HCT116 (cell line): ENCODE measurements around the gene CEBPA. TPM values are rescaled to one million over a fixed set of nuclear protein-coding genes. Genes with fewer than 3 reads are reported as not detected.

ENCODE experiments used
- ATAC-seq: fragments of 200-7000 bp; cut with Tn5 transposase; 2 replicates; pipeline ENCODE4 v1.9.1; 2020; ENCODE audit warnings: mild to moderate bottlenecking, moderate library complexity
- BruUV-seq: library from RNA; stranded (reverse); fragments of 400-500 nt; replicated peaks from 2 replicates; lab custom pipeline; 2021; lab: Mats Ljungman, UMichigan
- CTCF ChIA-PET: fragments of 300-600 bp; sonication (Branson Sonifier 250); formaldehyde crosslinking; loops from one replicate; lab custom pipeline; 2021; ENCODE audit warnings: antibody characterized with exemption; lab: Charles Lee
- POLR2A ChIA-PET: fragments of 300-600, 350-600 bp; sonication (Branson Sonifier 250); formaldehyde crosslinking; loops from one replicate; lab custom pipeline; 2021; ENCODE audit warnings: antibody characterized with exemption; lab: Charles Lee
- RAD21 ChIA-PET, 2 experiments: fragments of 300-600 bp; sonication (Branson Sonifier 250); formaldehyde crosslinking; loops; one replicate each; lab custom pipeline; 2023; ENCODE audit warnings: low total read pairs in 2 of 2; ENCODE audit not compliant: uncharacterized antibody in 2 of 2, unreplicated experiment in 2 of 2, low non-redundant PET in 1 of 2; lab: Charles Lee
- DNase-seq: peaks from one replicate; pipeline ENCODE4 v3.0.0-alpha.2; 2010; ENCODE audit warnings: low read depth, low spot score
- H2AFZ ChIP-seq: fragments of 200-600 bp; shearing (Covaris generic), sonication (generic); 2 replicates; pipeline ENCODE4 v1.6.1; 2017; ENCODE audit warnings: low read depth, mixed run types, mixed read lengths, antibody characterized with exemption, low read length; ENCODE audit not compliant: poor library complexity, severe bottlenecking
- H3K27ac ChIP-seq: 2 replicates; pipeline ENCODE4 v1.5.1; 2012; ENCODE audit warnings: low read depth, low read length
- H3K27me3 ChIP-seq: fragments of 200-600 bp; sonication (generic); 2 replicates; pipeline ENCODE4 v1.6.1; 2016; ENCODE audit warnings: mixed run types, low read length, mixed read lengths; ENCODE audit not compliant: insufficient read depth
- H3K36me3 ChIP-seq, 2 experiments: fragments of 200-500 bp in 1 of 2; fragments of 200-600 bp in 1 of 2; sonication (Bioruptor generic) in 1 of 2; sonication (generic) in 1 of 2; 2 replicates each; pipeline versions ENCODE4 v1.5.1 to v1.6.1; 2014 to 2016; ENCODE audit warnings: low read length in 2 of 2, inconsistent platforms in 1 of 2, mixed read lengths in 1 of 2, mixed run types in 1 of 2; ENCODE audit not compliant: insufficient read depth in 2 of 2, control insufficient read depth in 1 of 2
- H3K4me1 ChIP-seq, 2 experiments: fragments of 200-600 bp in 1 of 2; sonication (generic) in 1 of 2; 2 replicates each; pipeline versions ENCODE4 v1.5.1 to v1.6.1; 2012 to 2017; ENCODE audit warnings: low read length in 2 of 2, inconsistent platforms in 1 of 2, mild to moderate bottlenecking in 1 of 2, mixed read lengths in 1 of 2, mixed run types in 1 of 2, moderate library complexity in 1 of 2; ENCODE audit not compliant: insufficient read depth in 2 of 2, control insufficient read depth in 1 of 2
- H3K4me2 ChIP-seq: fragments of 200-600 bp; sonication (generic); 2 replicates; pipeline ENCODE4 v1.6.1; 2017; ENCODE audit warnings: mixed run types, low read length, mixed read lengths
- H3K4me3 ChIP-seq, 2 experiments: fragments of 200-600 bp in 1 of 2; sonication (generic) in 1 of 2; replicated peaks in 1 of 2; 2 replicates each; pipeline ENCODE4 v1.5.1; 2011 to 2016; ENCODE audit warnings: low read length in 2 of 2, control low read depth in 1 of 2, low read depth in 1 of 2, mild to moderate bottlenecking in 1 of 2, mixed read lengths in 1 of 2, mixed run types in 1 of 2
- H3K79me2 ChIP-seq: fragments of 200-600 bp; sonication (generic); 2 replicates; pipeline ENCODE4 v1.6.1; 2017; ENCODE audit warnings: mild to moderate bottlenecking, mixed run types, low read length, moderate library complexity, mixed read lengths; ENCODE audit not compliant: insufficient read depth
- H3K9ac ChIP-seq: fragments of 200-600 bp; sonication (generic); 2 replicates; pipeline ENCODE4 v1.6.1; 2016; ENCODE audit warnings: low read length, mixed read lengths
- H3K9me2 ChIP-seq: fragments of 200-600 bp; sonication (generic), shearing (Covaris generic); 2 replicates; pipeline ENCODE4 v1.6.1; 2017; ENCODE audit warnings: mixed run types, mild to moderate bottlenecking, moderate library complexity; ENCODE audit not compliant: insufficient read depth
- H3K9me3 ChIP-seq, 2 experiments: fragments of 200-500 bp in 1 of 2; fragments of 200-600 bp in 1 of 2; sonication (Bioruptor generic) in 1 of 2; sonication (generic) in 1 of 2; 2 replicates each; pipeline ENCODE4 v1.6.1; 2014 to 2017; ENCODE audit warnings: low read length in 2 of 2, mixed read lengths in 2 of 2, inconsistent platforms in 1 of 2, low read depth in 1 of 2, mild to moderate bottlenecking in 1 of 2, mixed run types in 1 of 2, moderate library complexity in 1 of 2; ENCODE audit not compliant: control insufficient read depth in 1 of 2, insufficient read depth in 1 of 2
- H4K20me1 ChIP-seq: fragments of 200-600 bp; sonication (generic), shearing (Covaris generic); 2 replicates; pipeline ENCODE4 v1.6.1; 2017; ENCODE audit warnings: mixed run types, mild to moderate bottlenecking, moderate library complexity; ENCODE audit not compliant: insufficient read depth
- ATF3 ChIP-seq: IDR thresholded peaks from 2 replicates; pipeline ENCODE4 v1.6.1; 2012
- CEBPB ChIP-seq: IDR thresholded peaks from 2 replicates; pipeline ENCODE4 v1.6.1; 2012; ENCODE audit warnings: low read depth
- CTCF ChIP-seq, 3 experiments: fragments of 200-600 bp in 1 of 3; sonication (generic) in 1 of 3; IDR thresholded peaks in 2 of 3; conservative IDR thresholded peaks in 1 of 3; 2 replicates each; pipeline ENCODE4 v1.5.1; 2012 to 2017; ENCODE audit warnings: low read depth in 2 of 3, low read length in 2 of 3, antibody characterized with exemption in 1 of 3, borderline replicate concordance in 1 of 3, control low read depth in 1 of 3, mild to moderate bottlenecking in 1 of 3, mixed read lengths in 1 of 3, mixed run types in 1 of 3, moderate library complexity in 1 of 3; ENCODE audit not compliant: insufficient read depth in 1 of 3
- EGR1 ChIP-seq: IDR thresholded peaks from 2 replicates; pipeline ENCODE4 v1.6.1; 2012; ENCODE audit warnings: low read depth
- FOSL1 ChIP-seq: IDR thresholded peaks from 2 replicates; pipeline ENCODE4 v1.6.1; 2012; ENCODE audit warnings: low read depth
- JUND ChIP-seq: IDR thresholded peaks from 2 replicates; pipeline ENCODE4 v1.6.1; 2012
- SIN3A ChIP-seq: IDR thresholded peaks from 2 replicates; pipeline ENCODE4 v1.6.1; 2012; ENCODE audit warnings: low read depth
- SP1 ChIP-seq: IDR thresholded peaks from 2 replicates; pipeline ENCODE4 v1.6.1; 2012; ENCODE audit warnings: low read depth
- SRF ChIP-seq: IDR thresholded peaks from 2 replicates; pipeline ENCODE4 v1.6.1; 2012; ENCODE audit warnings: low read depth
- TCF7L2 ChIP-seq: IDR thresholded peaks from 2 replicates; pipeline ENCODE4 v1.7.0; 2011; ENCODE audit warnings: borderline replicate concordance, inconsistent platforms; ENCODE audit not compliant: insufficient read depth, insufficient read length; ENCODE audit errors: extremely low read depth
- YY1 ChIP-seq: IDR thresholded peaks from 2 replicates; pipeline ENCODE4 v1.6.1; 2011; ENCODE audit warnings: low read length, low read depth, moderate library complexity, mild to moderate bottlenecking; ENCODE audit not compliant: insufficient replicate concordance; ENCODE audit errors: extremely low read depth
- ZBTB33 ChIP-seq: IDR thresholded peaks from 2 replicates; pipeline ENCODE4 v1.6.1; 2011; ENCODE audit warnings: mild to moderate bottlenecking, low read length, moderate library complexity; ENCODE audit not compliant: insufficient replicate concordance; ENCODE audit errors: extremely low read depth
- ZFX ChIP-seq: fragments of 450-650 bp; IDR thresholded peaks from 2 replicates; pipeline ENCODE4 v1.6.1; 2017
- ZNF274 ChIP-seq: fragments of 200-500 bp; sonication (Bioruptor generic); IDR thresholded peaks from 2 replicates; pipeline ENCODE4 v1.6.1; 2014; ENCODE audit warnings: mild to moderate bottlenecking, low read depth, low read length, inconsistent platforms
- intact Hi-C: fragments of 100-400 bp; cut with micrococcal nuclease; formaldehyde crosslinking; loops from 2 replicates; pipeline ENCODE4 v1.10.0; 2022
- total RNA-seq: library from RNA; stranded (reverse); gene quantifications from one replicate; pipeline ENCODE4 v1.2.1, GENCODE V29; 2021; ENCODE audit not compliant: unreplicated experiment

Gene CEBPA
- total RNA-seq, 1 experiment from 2014 or later = 7.0 TPM

- Histone ChIP-seq H3K79me2 (no peaks in the 10 kb centered on the region), H3K9me2 (no peaks in the 10 kb centered on the region), H3K27me3 (no peaks in the 10 kb centered on the region), H3K9me3 (no peaks in the 10 kb centered on the region), H4K20me1 (no peaks in the 10 kb centered on the region), H3K4me3 (no peak overlapping the region), H3K27ac (no peak overlapping the region), H3K36me3 (no peaks in the 10 kb centered on the region), H2AFZ (no peak overlapping the region), H3K4me2 (no peak overlapping the region), H3K4me1 (no peaks in the 10 kb centered on the region), H3K9ac (no peak overlapping the region)
- ChIA-PET RAD21 (no interaction called here), POLR2A (no interaction called here), CTCF (no interaction called here)
- ATAC-seq (no peak), DNase-seq (no peak)
- BruUV-seq = no TSS peak
- TF ChIP-seq ATF3 = no peak
- no peak for TF ChIP-seq TCF7L2
- intact Hi-C loops = no loop called here
Observed at GRCh38 chr19:33264881-33265445, 37.4 kb downstream of the CEBPA start.

- no peaks in the 10 kb centered on the region for H3K9me3 ChIP-seq
- no peak overlapping the region for H3K4me3 ChIP-seq
- BruUV-seq = no TSS peak
- no peaks in the 10 kb centered on the region for H4K20me1 ChIP-seq
- H3K36me3 ChIP-seq = no peaks in the 10 kb centered on the region
- no peak overlapping the region for H3K9ac ChIP-seq
- CTCF ChIA-PET = no interaction called here
- DNase-seq (no peak), ATAC-seq (no peak)
- H3K27ac ChIP-seq = no peak overlapping the region
- no peaks in the 10 kb centered on the region for H3K79me2 ChIP-seq
- POLR2A ChIA-PET = no interaction called here
- no peak overlapping the region for H3K4me2 ChIP-seq
- H3K27me3 ChIP-seq = no peaks in the 10 kb centered on the region
- no peaks in the 10 kb centered on the region for H3K9me2 ChIP-seq
- intact Hi-C loops = no loop called here
- RAD21 ChIA-PET = no interaction called here
- TF ChIP-seq SP1 (no peak), ATF3 (no peak), SIN3A (no peak), FOSL1 (no peak), CEBPB (no peak), CTCF (IDR thresholded peaks at IDR 0.05 in 2 of 3, conservative IDR thresholded peaks at IDR 0.05 in 1 of 3; ENCODE audit: borderline replicate concordance in 1 of 3, insufficient read depth in 1 of 3, low read depth in 2 of 3, low read length in 2 of 3) (no peak), YY1 (no peak), ZFX (no peak), ZBTB33 (no peak), JUND (no peak), ZNF274 (no peak), SRF (no peak), EGR1 (no peak)
- H3K4me1 ChIP-seq = no peaks in the 10 kb centered on the region
- no peak overlapping the region for H2AFZ ChIP-seq
Observed at GRCh38 chr19:33263325-33264023, 38.9 kb downstream of the CEBPA start.
